ENCODE data around the gene NECTIN1.

NECTIN1 gene

DNA sequence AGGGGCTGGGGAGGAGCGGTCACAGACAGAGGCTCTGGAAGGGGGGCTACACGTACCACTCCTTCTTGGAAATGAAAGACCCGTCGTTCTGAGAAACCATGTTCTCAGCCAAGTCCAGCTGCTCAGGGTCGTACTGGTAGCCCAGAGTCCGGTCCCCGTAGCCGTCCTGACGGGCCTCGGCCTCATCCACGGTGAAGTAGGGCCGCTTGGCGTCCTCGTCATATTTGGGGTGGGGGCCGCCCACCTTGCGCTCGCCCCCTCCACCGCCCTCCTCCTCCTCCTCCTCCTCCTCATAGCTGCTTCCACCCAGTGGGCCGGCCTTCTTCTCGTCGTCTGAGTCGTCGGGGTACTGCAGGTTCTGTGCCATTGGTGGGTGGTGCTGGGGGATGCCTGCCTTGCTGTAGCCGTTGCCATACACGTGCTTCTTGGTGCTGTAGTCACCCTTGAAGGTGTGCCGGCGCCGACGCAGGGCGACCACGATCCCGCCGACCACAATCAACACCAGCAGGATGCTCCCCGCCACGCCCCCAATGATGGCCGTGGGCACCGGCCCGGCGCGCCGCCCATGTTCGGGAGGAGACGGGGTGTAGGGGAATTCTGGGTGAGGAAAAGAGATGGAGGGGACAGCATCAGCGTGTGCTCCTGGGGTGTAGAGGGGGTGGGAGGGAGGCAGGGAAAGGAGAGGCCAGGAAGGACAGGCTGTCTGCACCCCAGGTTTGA lies 64.1 kb downstream of the NECTIN1 start:
- H3K9me3 ChIP-seq (ENCODE audit: control insufficient read depth, insufficient read depth, low read depth, low read length), result no peaks in the 10 kb centered on the region
- no peak overlapping the region for H3K9ac ChIP-seq (ENCODE audit: low read length)
- no peak overlapping the region for H3K4me3 ChIP-seq (ENCODE audit: low read depth, low read length)
- H3K36me3 ChIP-seq (ENCODE audit: control insufficient read depth, insufficient read depth, low read length), result peaks cover 14% of the 10 kb centered on the region; the same call in 1 of the 2 replicates
- H3K4me1 ChIP-seq (ENCODE audit: control insufficient read depth, insufficient read depth, low read length), result peaks cover 21% of the 10 kb centered on the region
- H3K27ac ChIP-seq (ENCODE audit: low read depth, low read length), result no peak overlapping the region
- H3K27me3 ChIP-seq (ENCODE audit: control insufficient read depth, insufficient read depth, low read length), result no peaks in the 10 kb centered on the region

DNA sequence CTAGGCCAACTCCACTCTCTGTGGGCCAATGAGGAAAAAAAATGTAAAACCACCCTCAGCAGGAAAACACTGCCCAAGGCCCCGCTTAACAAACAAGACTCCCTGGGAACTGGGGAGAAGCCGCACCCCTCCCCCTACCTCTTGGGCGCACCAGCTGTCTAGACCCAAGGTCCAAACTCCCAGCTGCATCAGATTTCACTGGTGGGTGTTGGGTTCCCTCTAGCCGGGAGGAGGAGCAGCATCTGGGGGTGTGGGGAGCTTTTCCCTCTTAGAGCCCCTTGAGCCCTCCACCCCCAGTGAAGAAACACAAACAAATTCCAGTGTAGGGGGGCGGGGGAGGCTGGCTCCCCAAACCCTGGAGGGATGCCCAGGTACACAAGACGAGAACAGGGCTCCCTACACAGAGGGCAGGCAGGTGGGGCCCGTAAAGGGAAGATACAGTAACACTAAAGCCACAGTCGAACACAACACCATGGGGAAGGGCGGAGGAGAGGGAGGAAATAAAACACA lies 64.9 kb downstream of the NECTIN1 start:
- H3K27me3 ChIP-seq (ENCODE audit: control insufficient read depth, insufficient read depth, low read length), result no peaks in the 10 kb centered on the region
- H3K27ac ChIP-seq (ENCODE audit: low read depth, low read length), result no peak overlapping the region
- no peaks in the 10 kb centered on the region for H3K9me3 ChIP-seq (ENCODE audit: control insufficient read depth, insufficient read depth, low read depth, low read length)
- H3K9ac ChIP-seq (ENCODE audit: low read length), result no peak overlapping the region
- H3K4me1 ChIP-seq (ENCODE audit: control insufficient read depth, insufficient read depth, low read length), result peaks cover 21% of the 10 kb centered on the region
- no peak overlapping the region for H3K4me3 ChIP-seq (ENCODE audit: low read depth, low read length)
- H3K36me3 ChIP-seq (ENCODE audit: control insufficient read depth, insufficient read depth, low read length), result peaks cover 14% of the 10 kb centered on the region; the same call in 1 of the 2 replicates

DNA sequence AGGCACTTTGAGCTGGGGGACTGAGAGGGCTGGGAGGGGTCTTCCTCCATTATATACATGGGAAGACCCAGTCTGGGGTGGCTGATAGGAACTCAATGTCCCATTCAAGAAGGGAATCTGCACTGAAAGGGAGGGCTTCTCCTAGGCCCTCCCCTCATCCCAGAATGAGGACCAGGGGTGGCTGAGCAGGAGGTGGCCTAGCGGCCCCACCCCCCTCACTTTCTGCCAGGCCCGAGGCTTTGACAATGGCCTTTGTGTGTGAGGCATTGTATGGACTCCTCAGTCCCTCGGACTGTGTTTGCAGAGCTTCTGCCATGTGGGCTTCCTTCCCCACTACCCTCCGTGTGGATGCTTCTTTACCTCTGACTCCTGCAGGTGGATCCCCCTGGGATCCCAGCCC lies 65.7 kb downstream of the NECTIN1 start:
- Histone ChIP-seq H3K36me3 (ENCODE audit: control insufficient read depth, insufficient read depth, low read length) (peaks cover 14% of the 10 kb centered on the region; the same call in 1 of the 2 replicates), H3K27me3 (ENCODE audit: control insufficient read depth, insufficient read depth, low read length) (no peaks in the 10 kb centered on the region), H3K9me3 (ENCODE audit: control insufficient read depth, insufficient read depth, low read depth, low read length) (no peaks in the 10 kb centered on the region), H3K27ac (ENCODE audit: low read depth, low read length) (no peak overlapping the region), H3K4me1 (ENCODE audit: control insufficient read depth, insufficient read depth, low read length) (peaks cover 21% of the 10 kb centered on the region), H3K9ac (ENCODE audit: low read length) (no peak overlapping the region), H3K4me3 (ENCODE audit: low read depth, low read length) (no peak overlapping the region)

DNA sequence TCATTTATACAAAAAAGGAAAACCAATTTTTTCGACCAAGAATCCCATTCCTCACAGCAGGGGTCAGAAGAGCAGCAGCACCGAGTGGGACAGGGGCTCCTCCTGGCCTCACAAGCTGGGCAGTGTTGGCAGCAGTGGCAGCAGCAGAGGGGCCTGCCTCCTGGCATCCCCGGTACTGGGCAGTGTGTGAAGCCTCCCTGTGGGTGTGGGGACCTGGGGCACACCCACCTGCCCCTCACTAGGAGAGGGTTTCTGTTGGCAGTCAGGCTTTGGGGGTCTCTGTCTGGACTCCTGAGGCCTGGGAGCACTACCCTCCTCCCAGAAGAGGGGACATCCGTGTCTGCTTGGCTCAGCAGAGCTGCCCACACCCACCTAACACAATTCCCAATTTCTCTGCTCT lies 67.8 kb downstream of the NECTIN1 start:
- H3K9me3 ChIP-seq (ENCODE audit: control insufficient read depth, insufficient read depth, low read depth, low read length), result no peaks in the 10 kb centered on the region
- H3K4me1 ChIP-seq (ENCODE audit: control insufficient read depth, insufficient read depth, low read length), result peaks cover 17% of the 10 kb centered on the region

DNA sequence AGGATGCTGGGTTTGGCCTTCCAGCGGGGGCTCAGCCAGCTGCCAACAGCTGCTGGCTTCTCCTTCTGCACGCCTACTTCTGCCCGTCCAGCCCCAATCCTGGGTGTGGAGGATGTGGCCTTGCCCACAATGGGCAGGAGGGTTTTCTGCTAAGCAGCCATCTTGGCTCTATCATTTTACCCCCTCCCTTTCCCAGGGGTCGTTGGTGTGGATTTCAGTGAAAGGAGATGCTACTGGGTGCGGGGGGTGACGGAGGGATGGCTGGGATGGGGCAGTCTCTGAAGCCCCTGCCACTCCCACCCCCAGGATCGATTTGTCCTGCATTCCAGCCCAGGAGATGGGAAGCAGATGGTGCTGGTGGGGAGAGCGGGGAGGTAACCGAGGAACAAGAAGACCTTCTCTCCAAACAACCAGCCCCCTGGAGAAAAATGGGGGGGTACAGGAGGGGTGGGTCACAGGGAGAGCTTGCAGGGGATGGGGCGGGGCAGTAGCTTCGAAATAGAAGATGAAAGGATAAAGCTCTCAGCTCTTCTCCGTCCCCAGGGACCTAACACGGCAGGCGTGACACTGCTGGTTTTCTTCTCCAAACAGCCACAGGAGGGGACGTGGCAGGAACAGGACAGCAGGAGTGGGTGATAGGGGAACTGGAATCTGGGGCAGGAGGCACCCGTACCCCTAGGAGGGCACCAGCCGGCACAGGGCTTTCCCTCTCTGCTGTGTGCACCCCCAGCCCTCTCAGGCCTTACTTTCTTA lies 68.9 kb downstream of the NECTIN1 start:
- peaks cover 17% of the 10 kb centered on the region for H3K4me1 ChIP-seq (ENCODE audit: control insufficient read depth, insufficient read depth, low read length)
- H3K36me3 ChIP-seq (ENCODE audit: control insufficient read depth, insufficient read depth, low read length), result no peaks in the 10 kb centered on the region
- no peak overlapping the region for H3K9ac ChIP-seq (ENCODE audit: low read length)
- H3K4me3 ChIP-seq (ENCODE audit: low read depth, low read length), result no peak overlapping the region
- no peaks in the 10 kb centered on the region for H3K9me3 ChIP-seq (ENCODE audit: control insufficient read depth, insufficient read depth, low read depth, low read length)
- H3K27me3 ChIP-seq (ENCODE audit: control insufficient read depth, insufficient read depth, low read length), result no peaks in the 10 kb centered on the region
- H3K27ac ChIP-seq (ENCODE audit: low read depth, low read length), result no peak overlapping the region

More for the DNA sequence above, 67.8 kb downstream of the NECTIN1 start:
- H3K4me3 ChIP-seq (ENCODE audit: low read depth, low read length), result no peak overlapping the region
- no peak overlapping the region for H3K27ac ChIP-seq (ENCODE audit: low read depth, low read length)
- H3K36me3 ChIP-seq (ENCODE audit: control insufficient read depth, insufficient read depth, low read length), result peaks cover 8% of the 10 kb centered on the region; the same call in 1 of the 2 replicates
- H3K9ac ChIP-seq (ENCODE audit: low read length), result no peak overlapping the region
- H3K27me3 ChIP-seq (ENCODE audit: control insufficient read depth, insufficient read depth, low read length), result no peaks in the 10 kb centered on the region

DNA sequence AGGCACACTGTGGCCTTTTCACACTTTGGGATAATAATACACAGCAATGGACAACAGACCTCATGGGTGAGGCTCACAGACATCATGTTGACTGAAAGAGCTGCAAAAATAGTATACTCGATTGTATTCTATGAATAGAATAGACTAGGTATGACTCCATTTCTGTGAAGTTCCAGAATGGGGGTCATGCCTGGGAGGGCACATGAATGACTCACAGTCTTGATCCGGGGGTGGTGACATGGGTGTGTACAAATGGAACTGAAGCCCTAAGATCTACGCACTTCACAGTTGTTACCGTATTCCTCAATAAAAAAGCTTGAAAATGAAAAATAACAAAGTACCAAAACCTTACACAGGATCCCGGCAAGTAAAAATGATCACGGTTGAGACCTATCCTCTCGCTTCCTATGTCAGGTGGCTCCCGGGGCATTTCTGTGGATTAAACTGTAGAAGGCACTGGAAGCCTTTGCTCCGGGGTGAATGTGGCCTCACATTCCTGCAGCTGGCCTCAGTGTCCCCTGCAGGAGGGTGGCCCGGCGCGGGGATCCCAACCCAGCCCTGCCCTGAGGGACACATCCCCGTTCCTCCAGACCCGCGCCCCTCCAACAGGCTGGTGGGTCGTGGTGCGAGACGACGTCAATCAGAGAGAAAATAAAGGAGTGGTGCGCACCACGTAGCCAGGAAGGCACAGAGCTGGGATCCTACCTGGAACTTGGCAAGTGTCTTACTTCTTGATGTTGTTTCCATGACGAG lies 75.9 kb downstream of the NECTIN1 start:
- Histone ChIP-seq H3K9ac (ENCODE audit: low read length) (no peak overlapping the region), H3K27me3 (ENCODE audit: control insufficient read depth, insufficient read depth, low read length) (no peaks in the 10 kb centered on the region), H3K9me3 (ENCODE audit: control insufficient read depth, insufficient read depth, low read depth, low read length) (no peaks in the 10 kb centered on the region), H3K27ac (ENCODE audit: low read depth, low read length) (no peak overlapping the region), H3K4me1 (ENCODE audit: control insufficient read depth, insufficient read depth, low read length) (peaks cover 22% of the 10 kb centered on the region), H3K36me3 (ENCODE audit: control insufficient read depth, insufficient read depth, low read length) (no peaks in the 10 kb centered on the region), H3K4me3 (ENCODE audit: low read depth, low read length) (no peak overlapping the region)

DNA sequence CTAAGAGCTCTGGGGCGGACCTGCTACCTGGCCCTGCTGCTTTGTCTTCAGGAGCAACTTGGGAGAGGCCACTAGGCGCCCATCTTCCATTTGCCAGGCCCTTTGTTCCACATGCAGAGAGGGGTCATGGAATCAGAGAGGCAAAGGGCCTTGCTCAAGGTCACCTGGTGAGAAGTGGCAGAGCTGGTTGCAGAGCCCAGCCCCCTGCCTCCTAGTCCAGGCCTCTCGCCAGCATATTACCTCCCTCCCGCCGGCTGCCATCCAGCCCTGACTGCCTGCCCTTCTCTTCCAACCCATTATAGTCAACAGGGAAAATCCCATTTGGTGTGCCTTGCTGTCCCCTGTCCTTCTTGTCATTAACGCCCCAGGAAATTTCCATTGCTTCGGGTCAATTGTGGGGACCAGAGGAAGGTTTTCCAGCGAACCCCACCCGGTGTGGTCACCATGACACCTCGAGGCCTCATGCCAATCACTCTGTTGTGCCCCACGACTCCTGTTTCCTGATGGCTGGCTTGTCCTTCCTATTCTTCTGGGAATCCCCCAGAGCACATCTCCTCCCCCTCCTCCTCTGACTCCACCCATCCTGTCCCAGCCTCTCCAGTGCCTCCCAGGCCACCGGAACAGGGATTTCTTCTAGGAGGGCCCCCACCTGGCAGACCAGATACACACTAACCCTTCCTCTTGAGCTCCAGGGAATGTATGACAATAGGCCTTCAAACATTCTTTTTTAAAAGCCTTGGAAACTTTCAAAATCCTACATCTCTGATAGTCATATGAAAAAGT lies 77.0 kb downstream of the NECTIN1 start:
- Histone ChIP-seq H3K4me1 (ENCODE audit: control insufficient read depth, insufficient read depth, low read length) (peaks cover 28% of the 10 kb centered on the region), H3K9ac (ENCODE audit: low read length) (no peak overlapping the region), H3K27ac (ENCODE audit: low read depth, low read length) (no peak overlapping the region), H3K27me3 (ENCODE audit: control insufficient read depth, insufficient read depth, low read length) (no peaks in the 10 kb centered on the region), H3K9me3 (ENCODE audit: control insufficient read depth, insufficient read depth, low read depth, low read length) (no peaks in the 10 kb centered on the region), H3K36me3 (ENCODE audit: control insufficient read depth, insufficient read depth, low read length) (no peaks in the 10 kb centered on the region), H3K4me3 (ENCODE audit: low read depth, low read length) (no peak overlapping the region)

DNA sequence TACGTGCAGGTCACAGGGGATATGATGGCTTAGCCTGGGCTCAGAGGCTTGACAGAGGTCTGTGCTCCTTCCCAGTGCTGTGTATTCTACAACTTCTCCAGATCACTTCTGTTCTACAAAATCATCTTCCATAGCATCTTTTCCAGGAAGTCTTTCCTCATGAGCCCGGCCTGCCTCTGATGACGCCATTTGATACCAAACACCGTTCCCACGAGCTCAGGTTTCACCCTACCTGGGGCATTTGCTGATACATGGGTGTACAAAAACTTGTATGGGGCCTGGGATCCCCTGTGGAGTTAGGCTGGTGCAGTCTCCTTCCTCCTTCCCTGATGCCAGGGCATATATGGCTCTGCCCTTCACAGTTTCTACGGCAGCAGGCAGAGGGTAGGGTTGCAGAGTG lies 78.7 kb downstream of the NECTIN1 start:
- H3K36me3 ChIP-seq (ENCODE audit: control insufficient read depth, insufficient read depth, low read length), result no peaks in the 10 kb centered on the region

DNA sequence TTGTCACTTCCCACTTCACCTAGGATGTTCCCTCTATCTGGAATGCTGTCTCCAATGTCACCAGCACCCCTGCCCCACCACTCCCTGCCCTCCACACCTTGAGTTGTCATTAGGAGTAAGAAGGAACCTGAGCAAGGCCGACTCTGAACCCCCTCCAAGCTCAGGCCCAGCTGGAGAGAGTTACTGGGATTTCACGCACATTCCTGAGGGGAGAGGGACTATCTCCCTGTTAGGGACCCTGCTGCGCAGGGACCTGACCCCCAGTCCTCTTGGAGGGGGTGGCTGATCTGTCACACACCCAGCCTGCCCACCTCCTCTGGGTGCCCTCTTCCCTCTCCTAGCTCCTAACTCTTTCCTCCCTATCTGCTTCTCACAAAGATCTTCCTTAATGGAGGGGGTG lies 81.7 kb downstream of the NECTIN1 start:
- Histone ChIP-seq H3K27ac (ENCODE audit: low read depth, low read length) (no peak overlapping the region), H3K36me3 (ENCODE audit: control insufficient read depth, insufficient read depth, low read length) (no peaks in the 10 kb centered on the region), H3K4me1 (ENCODE audit: control insufficient read depth, insufficient read depth, low read length) (peaks cover 31% of the 10 kb centered on the region), H3K9me3 (ENCODE audit: control insufficient read depth, insufficient read depth, low read depth, low read length) (no peaks in the 10 kb centered on the region), H3K27me3 (ENCODE audit: control insufficient read depth, insufficient read depth, low read length) (peaks cover 3% of the 10 kb centered on the region; the same call in 1 of the 2 replicates), H3K9ac (ENCODE audit: low read length) (no peak overlapping the region), H3K4me3 (ENCODE audit: low read depth, low read length) (no peak overlapping the region)

More for the DNA sequence above, 78.7 kb downstream of the NECTIN1 start:
- Histone ChIP-seq H3K4me1 (ENCODE audit: control insufficient read depth, insufficient read depth, low read length) (peaks cover 32% of the 10 kb centered on the region), H3K27me3 (ENCODE audit: control insufficient read depth, insufficient read depth, low read length) (no peaks in the 10 kb centered on the region), H3K27ac (ENCODE audit: low read depth, low read length) (peak overlapping the region; percentile 36; the same call in 1 of the 2 replicates), H3K4me3 (ENCODE audit: low read depth, low read length) (no peak overlapping the region), H3K9ac (ENCODE audit: low read length) (no peak overlapping the region), H3K9me3 (ENCODE audit: control insufficient read depth, insufficient read depth, low read depth, low read length) (no peaks in the 10 kb centered on the region)

DNA sequence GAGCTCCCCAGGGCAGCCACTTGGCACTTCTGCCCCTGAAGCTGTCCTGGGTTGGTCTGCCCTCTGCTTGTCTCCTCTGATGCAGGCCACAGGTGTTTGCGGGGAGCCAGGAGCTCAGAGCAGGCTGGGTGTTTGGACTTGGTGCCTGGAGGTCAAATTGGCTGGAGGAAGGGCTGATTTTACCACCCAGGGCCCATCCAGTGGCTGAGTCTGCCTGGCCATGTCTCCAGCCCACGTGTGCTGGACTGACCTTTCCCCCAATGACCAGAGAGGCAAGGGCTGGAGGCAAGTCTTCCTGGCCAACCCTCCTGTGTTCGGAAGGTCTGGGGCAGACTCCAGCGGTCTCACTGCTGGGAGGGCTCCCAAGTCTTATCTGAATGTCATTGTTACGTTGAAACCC lies 84.0 kb downstream of the NECTIN1 start:
- H3K27me3 ChIP-seq (ENCODE audit: control insufficient read depth, insufficient read depth, low read length), result peaks cover 3% of the 10 kb centered on the region; the same call in 1 of the 2 replicates
- H3K9me3 ChIP-seq (ENCODE audit: control insufficient read depth, insufficient read depth, low read depth, low read length), result no peaks in the 10 kb centered on the region
- H3K36me3 ChIP-seq (ENCODE audit: control insufficient read depth, insufficient read depth, low read length), result no peaks in the 10 kb centered on the region
- H3K27ac ChIP-seq (ENCODE audit: low read depth, low read length), result no peak overlapping the region
- peaks cover 10% of the 10 kb centered on the region; the same call in 1 of the 2 replicates for H3K4me1 ChIP-seq (ENCODE audit: control insufficient read depth, insufficient read depth, low read length)
- H3K9ac ChIP-seq (ENCODE audit: low read length), result no peak overlapping the region
- H3K4me3 ChIP-seq (ENCODE audit: low read depth, low read length), result no peak overlapping the region

Data from HUES6 (cell line).